Coronary artery (tissue), 2 donors: ENCODE measurements around the gene TOMT.

Source experiments
- DNase-seq: peaks from one replicate; pipeline ENCODE4 v3.0.0-alpha.2; 2017; ENCODE audit warnings: low spot score
- H3K27ac ChIP-seq, 2 donors: fragments of 200-600 bp; sonication (generic); one replicate each; pipeline ENCODE4 v1.5.1; 2016 to 2019
- H3K4me3 ChIP-seq: fragments of 200-600 bp; sonication (generic); 2 replicates; pipeline ENCODE4 v1.5.1; 2016; ENCODE audit warnings: mild to moderate bottlenecking, moderate library complexity
- CTCF ChIP-seq: fragments of 200-600 bp; sonication (generic); IDR thresholded peaks from one replicate; pipeline ENCODE4 v1.5.1; 2019; ENCODE audit warnings: antibody characterized with exemption

Gene TOMT

GRCh38 chr11:72080326-72081183 lies 25.2 kb upstream of the TOMT start, which contains the start of the genes LRRC51 and NUMA1:
Gene LRRC51 (plus strand): TSS chr11:72080850. CDS start chr11:72089084, 8,234 bp downstream.
Gene NUMA1 (minus strand): TSS chr11:72080542. CDS start chr11:72035943, 44,599 bp downstream.
- Histone ChIP-seq H3K27ac (peak within 1 kb of the TSS; percentile 89 to 93), H3K4me3 (peak within 1 kb of the TSS; percentile 77)
- DNase-seq = peak; percentile 100
- no peak for TF ChIP-seq CTCF

- no peak for DNase-seq
- H3K27ac ChIP-seq = peak overlapping the region; percentile 89 to 93
- TF ChIP-seq CTCF = no peak
- H3K4me3 ChIP-seq = peak overlapping the region; percentile 77
Observed at GRCh38 chr11:72081184-72081644, 24.5 kb upstream of the TOMT start.

- Histone ChIP-seq H3K27ac (peak overlapping the region in 1 of 2 donors; percentile 49), H3K4me3 (no peak overlapping the region)
- TF ChIP-seq CTCF = no peak
- no peak for DNase-seq
Observed at GRCh38 chr11:72081821-72082453, 23.8 kb upstream of the TOMT start.

- H3K4me3 ChIP-seq = no peak overlapping the region
- no peak for DNase-seq
- H3K27ac ChIP-seq = no peak overlapping the region
- TF ChIP-seq CTCF = no peak
Observed at GRCh38 chr11:72083414-72083813, 22.3 kb upstream of the TOMT start.

GRCh38 chr11:72084076-72084475 lies 21.6 kb upstream of the TOMT start:
- H3K27ac ChIP-seq = no peak overlapping the region
- DNase-seq = no peak
- no peak for TF ChIP-seq CTCF
- H3K4me3 ChIP-seq = no peak overlapping the region

GRCh38 chr11:72084965-72085364 lies 20.8 kb upstream of the TOMT start:
- no peak for DNase-seq
- no peak overlapping the region for H3K27ac ChIP-seq
- H3K4me3 ChIP-seq = no peak overlapping the region
- no peak for TF ChIP-seq CTCF
